HG03135 (cell line): Measurements from ENCODE around the gene FOSL2.

ENCODE experiments used
- ATAC-seq: cut with Tn5 transposase; IDR thresholded peaks from one replicate; pipeline ENCODE4 v1.9.1; 2021; ENCODE audit warnings: mild to moderate bottlenecking, moderate library complexity; ENCODE audit not compliant: unreplicated experiment

The FOSL2 gene

DNA sequence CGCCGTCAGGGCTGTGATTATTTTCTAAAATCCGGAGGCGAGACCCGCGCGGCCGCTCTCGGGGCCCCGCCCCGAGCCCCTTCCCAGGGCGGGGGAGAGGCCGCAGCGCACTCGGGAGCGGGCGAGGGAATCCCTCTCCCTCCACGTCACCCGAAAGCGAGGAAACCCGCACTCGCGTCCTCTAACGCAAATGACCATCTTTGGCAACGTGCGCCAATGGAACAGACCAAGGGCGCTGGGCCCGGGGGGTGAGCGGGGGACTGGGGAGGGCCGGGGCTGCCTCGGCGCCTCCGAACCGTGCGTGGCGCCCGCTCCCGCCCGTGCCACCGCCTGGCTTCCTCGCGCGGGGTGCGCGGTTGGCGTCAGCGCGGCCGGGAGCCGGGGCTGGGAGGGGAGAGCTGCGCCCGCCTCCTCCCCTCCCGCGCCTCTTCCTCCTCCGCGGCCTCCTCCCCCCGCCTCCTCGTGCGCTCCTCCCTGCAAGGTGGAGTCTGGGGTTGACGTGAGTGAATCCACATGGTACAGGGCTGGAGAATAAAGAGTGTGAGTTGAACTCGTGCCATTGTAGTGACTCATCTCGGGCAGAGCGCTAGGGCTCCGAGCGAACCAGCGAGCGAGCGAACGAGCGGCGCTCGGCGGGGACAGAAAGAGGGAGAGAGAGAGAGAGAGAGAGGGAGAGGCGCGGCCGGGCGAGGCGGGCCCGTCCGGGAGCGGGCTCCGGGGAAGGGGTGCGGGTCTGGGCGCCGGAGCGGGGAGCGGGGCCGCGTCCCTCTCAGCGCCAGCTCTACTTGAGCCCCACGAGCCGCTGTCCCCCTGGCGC lies at the start of gene FOSL2:
FOSL2 (plus strand) TSS at position 562 of the 817 bp plus-strand sequence. CDS start 863 bp downstream, outside the sequence.
- peak; percentile 78 for ATAC-seq

DNA sequence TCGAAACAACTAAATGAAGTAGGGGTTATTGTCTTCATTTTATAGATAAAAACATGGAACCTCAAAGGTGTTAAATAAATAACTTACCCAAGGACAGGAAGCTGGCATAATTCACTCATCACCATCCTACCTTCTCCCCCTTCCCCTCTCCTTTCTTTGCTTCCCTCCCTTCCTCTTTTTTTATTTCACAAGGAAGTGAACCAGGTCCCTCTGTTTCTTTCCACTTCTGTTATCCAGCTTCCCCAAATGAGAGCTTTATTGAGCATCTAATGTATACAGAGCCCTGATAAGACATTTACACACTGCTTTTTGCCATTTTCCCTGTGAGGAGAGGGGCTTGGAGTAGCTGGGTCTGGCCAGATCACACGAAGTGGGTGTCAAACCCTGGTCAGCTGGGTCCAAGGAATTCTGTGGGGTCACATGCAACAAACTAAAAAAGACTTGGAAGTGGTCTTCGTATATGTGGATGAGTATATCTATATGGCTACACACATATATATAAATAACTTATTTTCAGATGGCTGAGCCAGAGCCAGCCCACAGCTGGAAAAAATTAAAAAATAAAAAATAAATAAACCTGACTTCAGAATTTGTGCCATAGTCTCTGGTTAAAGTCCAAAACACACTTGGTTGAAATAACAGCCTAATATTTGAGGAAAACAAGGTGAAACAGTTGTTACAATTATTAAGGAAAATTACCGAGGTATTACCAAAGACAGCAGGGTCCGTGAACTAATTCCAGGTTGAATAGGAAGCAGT lies 49.3 kb upstream of the FOSL2 start:
- no peak for ATAC-seq

DNA sequence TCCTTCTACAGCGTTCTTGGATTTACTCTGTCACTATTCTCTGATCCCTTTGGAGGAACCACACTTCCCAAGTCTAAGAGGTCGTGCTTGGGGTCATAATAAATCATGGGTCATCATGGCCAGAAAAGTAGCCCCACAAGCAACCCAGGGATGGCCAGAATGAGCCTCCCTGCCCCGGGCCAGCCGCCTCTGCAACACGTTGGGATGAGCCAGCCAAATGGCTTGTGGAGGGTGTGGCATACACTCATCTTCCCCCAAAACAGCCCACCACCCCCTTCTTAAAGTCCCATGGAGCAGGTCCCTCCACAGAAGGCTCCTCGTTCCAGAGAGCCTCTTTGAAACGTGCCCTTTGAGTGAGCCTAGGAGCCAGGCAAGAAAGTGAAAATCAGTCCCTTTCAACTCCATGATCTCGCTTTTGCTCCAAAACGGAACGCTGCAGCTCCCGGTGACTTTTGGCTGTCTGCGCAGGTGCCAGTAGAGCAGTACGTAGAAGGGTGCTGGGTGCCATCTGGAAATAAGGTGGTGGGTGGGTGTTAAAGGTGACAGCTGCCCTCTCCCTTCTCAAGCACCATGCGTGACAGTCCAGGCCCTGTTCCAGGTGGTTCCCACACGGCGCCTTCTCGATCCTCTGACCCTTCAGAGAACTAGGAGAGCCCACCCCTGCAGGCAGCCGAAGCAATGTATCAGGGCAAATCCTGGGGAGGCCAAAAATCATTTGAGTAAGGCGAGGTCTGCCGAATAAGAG lies 48.5 kb upstream of the FOSL2 start:
- no peak for ATAC-seq

DNA sequence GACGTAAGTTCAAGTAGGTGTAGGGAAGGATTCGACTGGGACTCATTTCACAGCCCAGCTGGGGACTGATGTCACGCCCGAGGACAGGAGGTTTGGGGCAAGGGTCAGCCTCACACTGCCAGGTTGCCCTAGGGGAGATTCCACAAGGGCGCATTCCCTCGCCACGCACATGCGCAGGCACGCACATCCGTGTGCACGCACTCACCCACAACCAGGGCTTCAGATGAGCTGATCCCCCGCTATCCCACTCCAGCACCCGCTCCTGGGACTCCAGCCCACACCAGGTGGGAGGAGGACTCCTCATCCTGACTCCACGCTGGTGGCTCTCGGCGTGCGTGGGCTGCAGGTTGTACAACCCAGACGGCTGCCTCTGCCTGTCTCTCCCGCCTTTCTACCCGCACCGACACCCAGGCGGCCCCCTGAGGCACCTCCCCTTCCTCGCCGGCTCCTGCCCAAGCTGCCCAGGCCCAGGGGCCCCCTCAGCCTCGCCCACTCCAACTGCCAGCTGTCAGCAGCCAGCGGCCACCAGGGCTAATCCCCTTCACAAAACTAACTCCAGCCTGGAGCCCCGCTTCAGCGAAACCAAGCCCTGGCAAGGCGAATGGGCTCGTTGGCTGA lies 47.8 kb upstream of the FOSL2 start:
- ATAC-seq = no peak

DNA sequence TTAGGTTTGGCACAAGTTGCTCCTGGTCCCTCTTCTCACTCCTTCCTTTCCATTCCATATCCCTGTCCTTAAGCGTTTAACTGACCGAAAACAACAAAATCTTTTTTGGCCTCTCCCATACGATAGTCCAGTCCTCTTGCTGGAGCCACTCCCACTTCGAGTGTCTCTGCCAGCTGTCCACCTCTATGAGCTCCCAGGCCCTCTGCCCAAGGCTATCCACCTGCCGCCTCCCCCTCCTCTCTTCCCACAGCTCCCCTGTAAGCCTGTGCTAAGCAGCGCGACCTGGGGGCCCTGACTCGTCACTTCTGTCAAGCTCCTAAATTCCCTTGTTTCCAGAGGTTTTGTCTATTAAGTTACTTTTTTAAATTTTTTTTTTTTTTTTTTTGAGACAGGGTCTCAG lies 47.0 kb upstream of the FOSL2 start:
- no peak for ATAC-seq

DNA sequence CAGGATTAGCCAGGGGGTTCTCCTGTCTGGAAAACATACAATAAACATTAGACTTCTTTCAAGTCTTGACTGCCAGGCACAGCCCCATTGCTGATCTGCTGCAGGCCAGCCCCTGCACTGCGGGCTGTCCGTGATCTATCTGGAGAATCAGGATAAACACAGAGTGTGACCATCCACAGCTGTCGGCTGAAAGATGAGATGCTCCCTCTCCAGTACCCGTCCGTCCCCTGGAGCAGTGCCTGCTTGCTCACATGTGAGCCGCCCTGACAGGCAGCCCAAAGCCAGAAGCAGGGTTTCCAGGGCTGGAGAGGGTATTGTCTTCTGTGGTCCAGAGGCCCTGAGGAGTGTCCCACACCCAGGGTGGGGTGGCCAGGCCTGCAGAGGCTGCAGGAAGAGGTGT lies 46.1 kb upstream of the FOSL2 start:
- no peak for ATAC-seq

DNA sequence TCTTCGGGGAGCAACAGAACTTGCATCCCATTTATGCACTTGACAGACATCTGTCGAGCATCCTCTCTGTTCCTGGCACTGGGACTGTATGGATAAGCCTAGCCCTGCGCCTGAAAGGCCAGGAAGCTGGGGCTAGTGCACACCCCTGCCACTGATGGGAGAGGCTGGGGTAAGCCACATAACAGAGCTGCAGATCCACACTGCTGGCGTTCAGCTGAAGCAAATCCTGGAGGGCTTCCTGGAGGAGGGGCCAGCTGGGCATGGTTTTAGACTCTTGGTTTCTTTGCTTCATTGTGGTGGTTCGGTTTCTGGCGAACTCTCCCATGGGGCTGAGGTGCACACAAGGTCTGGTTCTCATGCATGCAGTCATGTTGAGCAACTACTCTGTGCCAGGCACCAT lies 45.5 kb upstream of the FOSL2 start:
- ATAC-seq = no peak

DNA sequence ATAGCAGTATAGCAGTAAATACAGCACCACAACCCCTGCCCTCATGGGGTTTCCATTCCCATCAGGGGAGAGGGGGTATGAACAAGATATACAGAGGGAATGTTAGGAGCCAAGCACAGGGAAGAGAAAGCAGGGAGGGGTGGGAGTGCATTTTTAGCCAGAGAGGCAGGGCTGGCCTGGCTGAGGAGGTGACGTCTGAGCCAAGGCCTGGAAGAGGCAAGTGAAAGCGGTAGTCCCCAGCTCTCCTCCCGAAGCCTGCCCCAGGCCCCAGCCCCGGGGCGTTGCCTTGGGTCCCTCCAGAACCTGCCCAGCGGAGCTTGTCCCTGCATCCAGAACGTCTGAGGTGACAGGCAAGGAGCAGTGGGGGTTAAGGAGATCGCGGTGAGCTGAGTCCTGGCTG lies 45.1 kb upstream of the FOSL2 start:
- no peak for ATAC-seq

DNA sequence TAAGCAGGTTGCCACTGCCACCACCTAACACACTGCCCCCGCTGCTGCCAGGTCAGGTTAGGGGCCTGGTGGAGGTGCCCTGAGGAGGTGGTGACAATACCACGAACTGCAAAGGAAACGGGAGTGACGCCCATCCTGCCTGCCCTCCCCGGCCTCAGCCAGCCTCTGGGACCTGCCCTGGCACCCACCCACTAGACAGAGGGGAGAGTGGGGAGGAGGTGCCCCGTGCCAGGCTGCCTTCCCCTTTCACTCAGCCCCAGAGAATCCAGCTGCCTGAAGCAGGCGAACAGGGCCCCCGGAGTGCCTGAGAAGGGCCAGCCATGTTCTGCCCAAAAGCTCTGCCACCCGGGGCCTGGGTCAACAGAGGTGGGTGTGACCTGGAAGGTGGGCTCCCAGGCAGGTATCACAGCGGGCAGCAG lies 44.5 kb upstream of the FOSL2 start:
- ATAC-seq = no peak

DNA sequence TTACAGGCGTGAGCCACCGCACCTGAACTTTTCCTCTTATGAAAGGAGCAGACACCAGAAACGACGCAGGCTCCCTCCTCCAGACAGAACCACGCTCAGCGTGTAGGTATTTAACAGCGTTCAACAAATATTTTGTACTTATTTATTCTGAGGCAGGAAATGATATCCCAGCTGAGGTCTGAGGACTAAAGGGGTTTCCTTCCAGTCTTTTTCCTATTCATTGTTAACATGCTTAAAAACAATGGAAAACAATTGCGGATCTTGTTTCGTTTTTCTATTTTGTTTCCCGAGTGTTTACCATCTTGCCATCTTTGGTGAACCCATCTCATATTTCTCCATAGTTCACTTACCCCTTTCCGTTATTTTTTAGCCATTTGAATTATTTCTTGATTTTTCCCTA lies 43.7 kb upstream of the FOSL2 start:
- ATAC-seq = no peak

DNA sequence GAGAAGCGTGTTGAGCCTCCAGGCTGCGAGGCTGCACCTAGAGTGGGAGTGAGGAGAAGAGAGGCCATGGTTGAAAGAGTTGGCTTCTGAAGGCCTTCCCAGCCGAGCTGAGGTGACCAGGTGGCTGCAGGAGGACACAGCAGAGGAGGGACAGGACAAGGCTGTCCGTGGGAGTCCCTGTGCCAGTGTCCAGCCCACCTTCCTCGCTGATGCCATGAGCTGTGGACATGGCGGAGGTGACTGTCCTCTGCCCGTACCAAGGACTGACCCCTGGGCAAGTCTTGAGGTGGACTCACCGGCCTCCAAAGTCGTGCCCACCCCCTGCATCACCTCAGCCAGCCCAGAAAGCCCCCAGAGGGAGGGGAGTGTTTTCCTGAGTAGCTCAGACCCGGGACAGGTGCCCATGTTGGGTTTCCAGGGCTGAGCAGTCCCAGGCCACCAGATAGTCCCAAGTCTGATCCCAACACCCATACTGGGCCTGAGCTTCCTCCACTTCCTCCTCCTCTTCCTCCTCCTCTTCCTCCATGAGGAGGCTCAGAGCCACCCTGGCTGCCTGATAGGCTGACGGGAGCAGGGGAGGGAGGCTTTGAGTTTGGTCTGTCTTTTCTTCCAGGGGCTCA lies 43.0 kb upstream of the FOSL2 start:
- no peak for ATAC-seq

DNA sequence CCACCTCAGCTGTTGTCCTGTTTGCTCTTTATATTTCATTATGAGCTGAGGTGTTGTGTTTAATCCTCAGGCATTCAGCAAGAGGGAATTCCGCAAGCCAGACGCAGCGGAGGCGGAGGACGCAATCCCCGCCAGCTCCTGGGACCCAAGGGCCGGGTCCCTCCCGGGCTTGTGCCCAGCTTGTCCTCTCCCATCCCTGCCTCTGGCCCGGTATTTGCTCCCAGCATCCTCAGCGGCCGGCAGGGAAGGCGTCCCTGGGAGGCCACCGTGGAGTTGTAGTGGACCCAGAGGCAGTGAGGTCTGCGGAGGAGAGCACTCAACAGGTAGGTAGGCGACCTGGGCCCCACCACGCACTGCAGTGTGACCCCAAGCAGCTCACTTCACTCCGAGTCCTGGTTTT lies 42.5 kb upstream of the FOSL2 start:
- no peak for ATAC-seq

DNA sequence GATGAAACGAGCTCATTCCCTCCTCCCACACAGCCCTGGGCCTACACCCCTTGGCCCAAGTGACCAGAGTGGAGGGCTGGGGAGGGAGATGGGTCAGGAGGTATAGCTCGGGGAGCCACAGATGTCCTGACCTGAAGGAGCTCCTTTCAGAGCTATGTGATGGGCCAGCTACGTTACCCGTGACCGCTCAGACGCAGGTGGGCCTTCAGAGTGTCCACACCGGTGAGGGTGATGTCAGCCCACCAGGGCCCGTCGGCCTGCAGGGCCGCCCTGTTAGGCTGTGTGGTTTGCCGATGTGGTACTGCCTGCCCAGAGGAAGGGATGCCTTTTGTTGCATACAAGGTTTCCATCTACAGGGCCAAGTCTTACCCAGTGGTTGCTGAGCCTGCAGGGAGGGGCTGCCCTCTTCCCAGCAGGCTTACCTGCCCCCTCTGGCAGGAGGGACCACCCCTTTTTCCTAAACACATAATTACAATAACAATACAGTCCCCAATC lies 41.8 kb upstream of the FOSL2 start:
- ATAC-seq = no peak

DNA sequence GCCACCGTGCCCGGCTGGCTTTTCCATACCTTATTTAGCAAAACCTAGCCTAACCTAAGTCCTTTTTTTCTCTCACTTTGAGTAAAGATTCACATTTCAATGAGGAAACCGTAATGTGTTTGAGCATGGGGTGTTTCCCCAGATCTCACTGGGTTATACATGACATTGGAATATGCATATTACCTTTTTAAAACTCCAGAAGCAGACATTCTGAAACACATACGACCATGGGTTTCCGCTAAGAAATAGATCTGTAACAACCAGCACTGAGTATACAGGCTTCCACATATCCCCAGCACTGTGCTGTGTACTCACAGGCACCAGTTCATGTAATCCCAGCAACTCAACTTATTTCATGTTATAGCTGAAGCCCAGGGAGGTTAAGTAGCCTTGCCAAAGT lies 41.0 kb upstream of the FOSL2 start:
- ATAC-seq = no peak

DNA sequence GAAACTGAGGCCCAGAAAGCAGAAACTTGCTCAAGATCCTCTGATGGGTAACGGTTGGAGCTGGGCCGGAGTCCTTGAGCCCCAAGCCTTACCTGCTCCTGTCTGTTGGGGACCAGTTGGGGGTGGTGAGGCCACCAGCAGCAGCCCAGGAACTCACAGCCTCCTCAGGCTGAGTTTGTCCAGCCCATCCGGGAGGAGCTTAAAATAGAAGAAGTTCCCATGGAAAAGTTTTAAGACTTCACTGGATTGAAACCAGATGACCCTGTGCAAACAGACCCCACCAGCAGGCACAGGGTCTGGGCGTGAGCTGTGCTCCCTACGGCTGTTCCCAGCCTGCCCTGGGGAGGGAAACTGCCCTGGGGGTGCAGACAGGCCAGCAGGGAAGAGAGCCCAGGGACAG lies 40.6 kb upstream of the FOSL2 start:
- no peak for ATAC-seq

DNA sequence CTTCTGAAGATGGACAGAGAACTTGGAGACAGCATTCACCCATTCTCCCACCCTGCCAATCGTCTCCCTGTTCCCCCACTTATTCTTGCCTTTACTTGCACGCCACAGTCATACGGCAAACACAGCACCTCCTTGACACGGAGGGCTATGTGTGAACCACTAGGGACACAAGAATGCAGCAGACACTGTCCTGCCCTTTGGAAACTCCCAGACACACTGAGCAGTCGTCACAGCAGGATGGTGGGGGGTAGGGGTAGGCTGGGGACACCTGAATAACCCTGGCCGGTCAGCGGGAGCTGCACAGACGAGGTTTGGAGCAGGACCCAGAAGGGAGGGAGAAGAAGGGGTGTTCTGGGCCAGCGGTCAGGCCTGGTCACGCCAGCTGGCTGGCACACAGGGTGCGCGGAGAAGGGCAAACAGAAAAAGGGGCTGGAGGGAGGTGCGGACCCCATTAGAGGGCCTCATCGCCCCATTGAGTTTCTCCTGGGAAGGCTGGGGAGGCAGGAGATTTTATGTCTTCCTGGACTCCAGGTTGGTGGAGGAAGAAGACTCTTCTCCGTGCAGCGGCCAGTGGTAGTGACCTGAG lies 40.0 kb upstream of the FOSL2 start:
- ATAC-seq = no peak

DNA sequence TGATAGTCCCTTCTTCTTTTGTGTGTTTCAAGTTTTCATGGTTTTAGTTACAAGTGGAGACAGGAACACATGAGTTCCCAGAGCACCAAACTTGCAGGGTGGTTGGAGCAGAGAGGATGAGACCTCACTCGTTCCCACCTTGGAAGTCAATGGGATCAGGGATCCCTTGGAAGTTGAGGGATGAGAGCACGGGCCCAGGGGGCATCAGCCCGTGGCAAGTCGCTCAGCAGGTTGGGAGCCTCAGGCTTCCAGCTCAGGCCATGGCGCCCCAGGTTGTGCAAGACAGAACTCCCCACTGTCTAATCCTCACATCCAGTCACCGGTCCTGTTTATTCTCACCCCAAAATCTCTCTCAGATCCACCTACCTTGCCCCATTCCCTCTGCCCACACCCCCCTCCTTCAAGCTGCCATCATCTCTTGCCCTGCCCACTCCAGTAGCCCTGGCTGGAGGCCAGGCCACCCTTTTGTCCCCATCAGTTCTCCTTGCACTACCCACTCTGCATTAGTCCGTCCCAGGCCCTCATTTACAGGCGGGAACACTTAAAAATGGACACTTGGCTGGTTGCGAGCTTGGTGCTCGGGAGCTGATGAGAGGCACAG lies 37.6 kb upstream of the FOSL2 start:
- ATAC-seq = no peak

DNA sequence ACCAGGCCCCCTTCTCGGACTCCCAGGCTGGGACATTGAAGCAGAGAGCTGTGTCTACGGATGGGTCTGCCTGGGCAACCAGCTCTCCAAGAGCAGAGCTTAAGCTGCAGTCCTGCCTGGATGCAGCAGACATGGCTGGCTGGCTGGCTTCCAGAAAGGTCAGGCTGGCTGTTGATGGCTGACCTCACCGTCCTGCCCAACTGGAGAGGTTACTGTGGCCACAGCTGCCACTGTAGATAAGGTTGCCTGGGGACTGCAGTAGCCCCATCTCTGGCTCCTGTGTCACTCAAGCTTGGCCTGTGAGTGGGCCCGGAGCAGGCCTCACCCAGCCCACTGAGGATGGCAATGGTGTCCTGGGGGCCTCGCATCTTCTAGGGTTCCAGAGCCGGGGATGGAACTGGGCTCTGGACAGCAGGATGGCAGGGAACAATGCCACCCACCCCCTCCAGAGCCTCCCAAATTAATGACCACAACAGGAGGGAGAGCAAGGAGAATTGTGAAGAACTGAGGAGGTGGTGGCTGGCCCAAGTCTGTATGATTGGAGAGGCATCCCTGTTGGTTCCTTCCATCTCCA lies 37.0 kb upstream of the FOSL2 start:
- ATAC-seq = no peak

DNA sequence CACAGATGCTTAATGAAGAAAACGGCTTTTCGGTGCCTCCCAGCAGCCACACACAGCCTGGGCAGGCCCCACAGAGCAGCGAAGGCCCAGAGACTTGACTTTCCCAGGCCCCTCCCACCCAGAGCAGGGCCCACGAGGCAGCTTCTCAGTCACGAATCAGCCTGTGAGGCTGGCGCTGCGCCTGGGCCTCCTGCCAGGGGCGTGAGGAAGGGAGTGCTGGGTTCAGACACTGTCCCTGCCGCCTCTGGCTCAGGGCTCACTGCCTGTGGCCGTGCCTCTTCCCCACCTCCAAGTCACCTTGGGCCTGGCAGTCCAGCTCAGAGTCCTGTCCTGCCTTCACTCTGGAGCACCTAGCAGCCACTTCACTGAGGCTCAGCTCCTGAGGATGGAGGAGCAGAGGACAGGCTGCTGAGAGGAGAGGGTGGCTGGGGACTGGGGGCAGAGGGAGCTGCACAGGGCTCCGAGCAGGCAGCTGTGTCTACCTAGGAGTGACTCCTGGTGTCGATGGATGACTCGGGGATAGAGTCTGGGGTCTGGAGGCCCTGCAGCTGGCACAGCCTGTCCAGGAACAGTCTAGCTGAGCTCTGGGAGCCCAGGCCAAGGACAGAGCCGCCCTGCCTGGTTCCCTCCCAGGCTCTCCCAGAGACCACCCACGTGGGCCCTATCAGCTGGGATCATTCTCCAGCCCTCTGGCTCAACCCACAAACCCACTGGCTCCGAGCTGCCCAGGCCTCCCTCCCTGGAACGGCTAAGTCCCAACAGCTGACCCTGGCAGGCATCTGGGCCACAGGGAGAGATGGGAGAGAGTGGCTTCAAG lies 36.4 kb upstream of the FOSL2 start:
- ATAC-seq = no peak
